Ectodermal cell (in vitro differentiated cells): ENCODE results near the gene MAP4K2. TPM values are rescaled to one million over a fixed set of nuclear protein-coding genes. Genes with fewer than 3 reads are reported as not detected.
"Not testable (repeated sequence)": the region's sequence is repeated elsewhere in the genome, so short reads cannot be mapped to it uniquely, and the experiment has no call there.

Experiments used
- H3K27ac ChIP-seq: 2 replicates; pipeline ENCODE4 v1.7.0; 2013; ENCODE audit warnings: mild to moderate bottlenecking, low read depth, low read length; ENCODE audit not compliant: insufficient read depth, poor library complexity, severe bottlenecking
- H3K27me3 ChIP-seq: 2 replicates; pipeline ENCODE4 v1.7.0; 2013; ENCODE audit warnings: mild to moderate bottlenecking, low read length; ENCODE audit not compliant: insufficient read depth, control insufficient read depth, poor library complexity, severe bottlenecking
- H3K36me3 ChIP-seq: one replicate; pipeline ENCODE4 v1.7.0; 2013; ENCODE audit warnings: low read length; ENCODE audit not compliant: control insufficient read depth, insufficient read depth
- H3K4me1 ChIP-seq: one replicate; pipeline ENCODE4 v1.7.0; 2013; ENCODE audit warnings: low read length; ENCODE audit not compliant: control insufficient read depth, insufficient read depth
- H3K4me3 ChIP-seq: 2 replicates; pipeline ENCODE4 v1.7.0; 2013; ENCODE audit warnings: low read depth, low read length, control low read depth; ENCODE audit not compliant: insufficient read depth
- H3K9me3 ChIP-seq: 2 replicates; pipeline ENCODE4 v1.7.0; 2013; ENCODE audit warnings: mild to moderate bottlenecking, low read length, moderate library complexity; ENCODE audit not compliant: control insufficient read depth
- WGBS, 2 experiments: methylation state at CpG; one replicate each; pipeline ENCODE4 v1.1.7; 2013; ENCODE audit warnings: missing lambda C conversion rate in 2 of 2; 5-methylcytosine and 5-hydroxymethylcytosine counted together
- polyA plus RNA-seq, 4 experiments: library from polyadenylated mRNA; stranded (reverse); fragments of 50-300 nt; gene quantifications; one replicate each; pipeline ENCODE4 v1.2.3, GENCODE V29; 2013

Gene MAP4K2
- polyA plus RNA-seq (2013, experiment 1 of 4): 26.9 TPM
- polyA plus RNA-seq (2013, experiment 2 of 4): 23.3 TPM
- 20.6 TPM for polyA plus RNA-seq (2013, experiment 3 of 4)
- 21.6 TPM for polyA plus RNA-seq (2013, experiment 4 of 4)

DNA sequence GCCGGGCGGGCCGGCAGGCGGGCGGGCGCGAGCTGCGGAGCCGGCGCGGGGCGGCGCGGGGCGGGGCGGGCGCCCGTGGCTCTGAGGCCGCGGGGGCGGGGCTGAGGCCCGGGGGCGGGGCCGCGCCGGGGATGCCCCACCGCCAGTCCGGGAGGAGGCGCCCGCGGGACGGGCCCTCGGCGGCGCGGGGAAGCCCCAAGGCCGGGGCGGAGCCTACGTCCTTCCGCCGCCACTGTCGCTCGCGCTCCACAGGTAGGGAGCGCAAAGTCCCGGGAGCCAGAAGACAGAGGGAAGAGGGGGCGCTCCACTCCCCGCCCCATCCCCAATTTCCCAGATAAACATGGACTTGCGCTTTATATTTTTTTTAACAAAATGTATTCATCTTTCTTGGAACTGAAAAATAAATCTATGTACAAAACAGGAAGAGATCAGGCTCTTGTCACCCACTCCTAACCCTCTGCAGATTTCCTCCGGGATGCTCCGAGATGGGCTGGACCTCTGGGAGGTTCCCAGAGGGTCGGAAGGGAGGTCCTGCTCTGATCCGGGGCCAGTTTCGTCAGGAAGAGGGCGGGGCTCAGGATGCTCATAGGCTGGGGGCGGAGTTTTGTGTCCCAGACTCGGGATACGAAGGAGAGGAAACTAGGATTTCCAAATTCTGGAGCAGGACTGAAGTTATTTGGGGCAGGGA is at the start of gene MAP4K2:
Gene MAP4K2, minus strand, starts transcription at position 57 of the 688 bp plus-strand sequence. CDS start 65 bp downstream, outside the sequence.
- H3K27ac ChIP-seq: peak within 1 kb of the TSS; percentile 80
- H3K27me3 ChIP-seq: no peaks in the 10 kb centered on the region
- H3K36me3 ChIP-seq: peaks cover 14% of the 10 kb centered on the region
- H3K9me3 ChIP-seq: no peaks in the 10 kb centered on the region
- peak within 1 kb of the TSS; percentile 62 for H3K4me3 ChIP-seq
- 0 to 1% methylated on average over 56 of the region's 58 CpGs for WGBS, 2 experiments
- peaks cover 5% of the 10 kb centered on the region for H3K4me1 ChIP-seq

DNA sequence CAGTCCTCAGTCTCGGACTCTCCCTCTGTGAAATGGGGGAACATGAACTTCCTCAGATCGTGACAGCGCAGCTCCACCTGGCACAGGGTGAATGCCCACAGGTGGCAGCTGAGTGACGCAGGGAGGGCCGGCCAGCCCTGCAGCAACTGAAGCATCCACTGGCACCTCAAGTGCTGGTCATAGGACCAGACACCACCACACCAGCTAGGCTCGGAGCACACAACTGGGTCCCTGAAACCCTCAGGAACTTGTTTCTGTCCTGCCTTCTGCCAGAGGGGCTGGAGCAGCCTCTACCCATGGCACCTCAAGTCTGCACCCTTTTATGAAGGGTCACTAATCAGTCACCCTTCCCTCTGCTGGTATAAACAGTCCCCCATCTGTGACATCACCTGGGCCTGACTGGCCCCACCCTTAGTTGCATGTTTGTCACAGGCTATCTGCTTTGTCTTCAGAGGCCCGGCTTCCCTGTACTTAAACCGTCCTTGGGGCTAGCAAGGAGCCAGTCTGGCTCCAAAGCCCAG is 48.9 kb upstream of the MAP4K2 start:
- H3K9me3 ChIP-seq: no peaks in the 10 kb centered on the region
- H3K4me3 ChIP-seq: no peak overlapping the region
- no peak overlapping the region for H3K27ac ChIP-seq
- peaks cover 4% of the 10 kb centered on the region for H3K4me1 ChIP-seq
- H3K27me3 ChIP-seq: no peaks in the 10 kb centered on the region
- peaks cover 8% of the 10 kb centered on the region for H3K36me3 ChIP-seq
- 94% methylated on average over 8 of the region's 8 CpGs for WGBS, 2 experiments

DNA sequence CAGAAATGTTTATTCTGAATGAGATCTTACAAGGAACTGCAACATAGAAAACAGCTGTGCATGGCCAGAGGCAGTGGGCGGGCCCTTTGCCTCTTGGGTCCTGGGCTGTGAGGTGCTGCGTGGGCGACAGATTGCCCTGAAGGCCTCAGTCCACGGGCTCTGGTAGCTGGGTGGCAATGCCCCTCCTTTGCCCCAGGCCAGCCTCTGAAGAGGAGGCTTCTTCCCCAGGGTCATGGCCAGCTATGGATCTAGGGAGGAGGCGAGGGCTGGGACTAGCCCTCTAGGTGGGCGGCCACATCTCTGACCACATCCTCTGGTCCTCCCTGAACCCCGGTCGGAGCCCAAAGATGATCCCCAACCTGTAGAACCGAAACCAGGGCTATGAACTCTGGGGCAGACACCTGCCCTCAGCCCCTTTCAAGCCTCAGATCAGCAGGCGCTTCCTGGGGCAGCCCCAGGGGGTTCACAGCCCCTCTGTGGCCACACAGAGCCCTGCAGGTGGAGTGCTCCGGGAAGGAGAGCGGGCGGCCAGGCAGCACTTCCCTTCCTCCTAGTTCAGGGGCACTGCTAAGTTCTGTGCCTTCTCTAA is 48.1 kb upstream of the MAP4K2 start:
- no peaks in the 10 kb centered on the region for H3K27me3 ChIP-seq
- H3K4me1 ChIP-seq: peaks cover 4% of the 10 kb centered on the region
- 66 to 71% methylated on average over 13 of the region's 13 CpGs for WGBS, 2 experiments
- H3K27ac ChIP-seq: no peak overlapping the region
- H3K4me3 ChIP-seq: no peak overlapping the region
- peaks cover 8% of the 10 kb centered on the region for H3K36me3 ChIP-seq
- H3K9me3 ChIP-seq: no peaks in the 10 kb centered on the region

DNA sequence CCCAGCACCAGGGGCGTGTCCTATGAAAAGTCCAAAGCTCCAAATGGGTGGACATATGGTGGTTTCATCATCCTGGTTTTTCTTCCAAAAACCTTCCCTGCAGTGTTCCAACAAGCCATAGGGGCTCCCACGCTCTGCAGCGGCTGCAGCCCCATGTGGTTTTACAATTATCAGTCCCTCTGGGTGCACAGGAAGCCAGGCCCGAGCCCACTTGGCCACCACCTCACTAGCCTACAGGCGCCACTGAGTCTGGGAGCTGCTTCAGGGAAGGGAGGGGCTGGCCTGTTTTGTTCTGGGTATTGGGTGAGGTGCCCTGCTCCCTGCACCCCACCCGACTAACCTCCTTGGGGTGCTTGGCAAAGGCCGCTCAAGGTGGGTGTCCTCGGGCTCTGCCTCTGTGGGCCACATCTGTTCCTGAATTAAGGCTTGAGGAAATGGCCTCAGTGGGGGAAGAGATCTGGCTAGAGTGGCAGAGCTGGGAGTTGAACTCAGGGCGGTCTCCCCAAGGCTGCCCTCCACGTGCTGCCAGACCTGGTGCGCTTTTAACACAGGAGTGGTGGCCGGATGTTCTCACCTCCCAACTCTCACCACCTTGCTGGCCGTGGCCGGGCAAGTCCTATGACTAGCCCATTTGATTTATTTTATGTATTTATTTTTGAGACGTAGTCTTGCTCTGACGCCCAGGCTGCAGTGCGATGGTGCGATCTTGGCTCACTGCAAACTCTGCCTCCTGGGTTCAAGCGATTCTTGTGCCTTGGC is 46.8 kb upstream of the MAP4K2 start:
- no peak overlapping the region for H3K4me3 ChIP-seq
- peaks cover under 1% of the 10 kb centered on the region for H3K36me3 ChIP-seq
- H3K27ac ChIP-seq: no peak overlapping the region
- peaks cover 6% of the 10 kb centered on the region for H3K27me3 ChIP-seq
- H3K9me3 ChIP-seq: no peaks in the 10 kb centered on the region
- 92 to 93% methylated on average over 19 of the region's 19 CpGs for WGBS, 2 experiments
- peaks cover 4% of the 10 kb centered on the region for H3K4me1 ChIP-seq

DNA sequence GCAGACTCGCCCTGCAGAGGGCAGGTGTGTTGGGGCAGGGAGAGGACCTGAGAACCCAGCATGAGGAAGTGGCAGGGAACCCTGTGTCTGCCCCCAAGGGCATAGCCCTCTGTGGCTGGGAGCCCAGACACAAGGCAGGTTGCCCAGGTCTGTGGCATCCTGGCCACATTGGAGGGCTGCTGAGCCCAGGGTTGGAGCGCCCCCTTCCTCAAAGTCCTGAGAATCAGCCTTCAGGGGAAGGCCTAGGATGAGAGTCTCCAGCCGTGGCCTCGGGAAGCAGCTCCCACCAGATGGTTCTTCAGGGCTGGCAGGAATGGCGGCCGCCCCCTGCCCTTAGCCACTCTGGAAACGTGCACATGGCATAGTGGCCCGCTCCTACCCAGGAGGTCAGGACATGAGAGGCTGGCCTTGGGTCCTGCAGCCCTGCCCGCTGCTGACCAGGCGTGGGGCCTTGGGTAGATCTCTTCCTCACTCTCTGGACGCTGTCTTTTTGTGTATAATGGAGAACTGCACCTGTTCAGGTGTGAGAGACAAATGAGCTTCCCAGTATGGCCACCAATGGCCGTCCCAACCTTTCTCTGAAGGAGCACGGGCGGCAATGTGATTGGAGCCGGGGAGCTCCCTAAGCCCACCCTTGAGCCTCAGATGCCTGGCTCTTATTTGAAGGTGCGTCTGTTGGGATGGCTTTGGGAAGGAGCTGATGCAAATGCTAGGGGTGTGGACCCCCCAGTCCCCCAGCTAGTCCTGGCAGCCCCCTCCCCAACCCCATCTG is 46.0 kb upstream of the MAP4K2 start:
- Histone ChIP-seq H3K9me3 (no peaks in the 10 kb centered on the region), H3K27me3 (peaks cover 14% of the 10 kb centered on the region), H3K4me1 (peaks cover 5% of the 10 kb centered on the region), H3K27ac (no peak overlapping the region), H3K36me3 (no peaks in the 10 kb centered on the region), H3K4me3 (no peak overlapping the region)
- 82 to 84% methylated on average over 16 of the region's 16 CpGs for WGBS, 2 experiments

DNA sequence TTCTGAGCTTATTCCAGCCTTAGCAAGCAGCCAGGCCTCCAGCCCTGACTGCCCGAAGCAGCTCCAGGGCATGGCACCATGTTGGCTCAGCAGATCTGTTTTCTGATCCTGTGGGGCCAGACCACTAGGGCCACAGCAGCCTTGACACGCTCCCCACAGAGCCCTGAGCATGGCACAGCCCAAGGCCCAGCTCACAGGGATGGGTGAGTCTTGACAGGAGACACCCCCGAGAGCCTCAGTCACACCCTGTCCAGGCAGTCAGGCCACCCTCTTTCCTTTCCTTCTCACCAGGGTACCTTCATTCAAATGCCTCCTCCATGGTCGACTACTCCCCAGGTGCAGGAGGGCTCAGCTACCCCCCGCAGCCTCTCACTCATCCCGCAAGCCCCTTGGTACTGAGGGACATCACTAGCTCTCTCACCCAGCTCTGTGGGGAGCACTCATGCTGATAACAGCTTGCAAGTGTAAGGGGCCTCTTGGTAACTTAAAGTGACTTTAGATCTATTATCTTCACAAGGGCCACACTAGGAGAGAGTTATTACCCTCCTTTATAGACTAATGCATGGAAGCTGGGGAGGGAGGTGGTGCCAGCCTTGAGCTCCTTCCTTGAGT is 45.3 kb upstream of the MAP4K2 start:
- Histone ChIP-seq H3K4me1 (peaks cover 10% of the 10 kb centered on the region), H3K27ac (no peak overlapping the region), H3K27me3 (peaks cover 21% of the 10 kb centered on the region), H3K4me3 (no peak overlapping the region), H3K9me3 (no peaks in the 10 kb centered on the region), H3K36me3 (no peaks in the 10 kb centered on the region)
- 84 to 88% methylated on average over 6 of the region's 6 CpGs for whole genome bisulfite sequencing, 2 experiments

DNA sequence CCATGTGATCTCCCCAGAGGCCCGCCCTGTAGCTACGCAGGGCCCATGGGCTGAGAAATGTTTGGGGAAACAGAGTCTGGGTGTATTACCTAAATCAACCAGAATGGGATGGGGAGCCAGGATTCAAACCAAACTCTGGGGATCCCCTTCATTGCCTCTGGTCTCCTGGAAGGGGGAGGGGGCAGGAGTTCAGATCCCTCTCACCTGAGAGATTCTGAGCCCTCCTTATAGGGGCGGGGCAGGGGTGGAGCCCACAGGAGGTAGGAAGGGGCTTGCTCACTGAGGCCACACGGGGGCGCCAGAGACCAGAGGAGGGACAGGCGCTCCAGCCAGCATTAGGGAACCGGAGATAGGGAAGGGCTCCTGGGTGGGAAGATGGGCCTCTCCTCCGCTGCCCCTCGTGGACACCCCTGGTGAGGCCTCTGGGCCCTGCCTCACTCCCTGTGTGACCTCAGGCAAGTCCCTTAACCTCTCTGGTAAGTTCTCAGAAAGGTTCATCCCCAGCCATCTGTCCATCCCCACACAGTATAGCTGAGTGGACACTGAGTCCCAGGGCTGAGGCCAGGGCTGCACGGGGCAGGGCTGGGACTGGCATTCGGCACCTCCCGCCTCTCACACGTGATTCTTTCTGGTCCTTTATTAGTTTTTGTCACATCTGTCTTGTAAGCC is 44.1 kb upstream of the MAP4K2 start:
- Histone ChIP-seq H3K4me3 (no peak overlapping the region), H3K36me3 (no peaks in the 10 kb centered on the region), H3K27me3 (peaks cover 22% of the 10 kb centered on the region), H3K9me3 (no peaks in the 10 kb centered on the region), H3K27ac (no peak overlapping the region), H3K4me1 (peaks cover 22% of the 10 kb centered on the region)
- WGBS, 2 experiments: 41% methylated on average over 13 of the region's 13 CpGs

DNA sequence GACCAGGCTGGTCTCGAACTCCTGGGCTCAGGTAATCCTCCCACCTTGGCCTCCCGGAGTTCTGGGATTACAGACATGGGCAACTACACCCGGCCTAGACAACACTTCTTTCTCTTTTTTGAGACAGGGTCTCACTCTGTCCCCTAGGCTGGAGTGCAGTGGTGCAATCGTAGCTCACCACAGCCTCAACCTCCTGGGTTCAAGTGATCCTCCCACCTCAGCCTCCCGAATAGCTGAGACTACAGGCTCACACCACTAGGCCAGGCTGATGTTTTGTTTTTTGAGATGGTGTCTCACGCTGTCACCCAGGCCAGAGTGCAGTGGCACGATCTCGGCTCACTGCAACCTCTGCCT is 42.7 kb upstream of the MAP4K2 start:
- H3K9me3 ChIP-seq, H3K4me3 ChIP-seq, H3K36me3 ChIP-seq, H3K27ac ChIP-seq: not testable (repeated sequence)
- Histone ChIP-seq H3K27me3 (peaks cover 22% of the 10 kb centered on the region), H3K4me1 (peaks cover 22% of the 10 kb centered on the region)
- 87 to 90% methylated on average over 8 of the region's 8 CpGs for WGBS, 2 experiments

DNA sequence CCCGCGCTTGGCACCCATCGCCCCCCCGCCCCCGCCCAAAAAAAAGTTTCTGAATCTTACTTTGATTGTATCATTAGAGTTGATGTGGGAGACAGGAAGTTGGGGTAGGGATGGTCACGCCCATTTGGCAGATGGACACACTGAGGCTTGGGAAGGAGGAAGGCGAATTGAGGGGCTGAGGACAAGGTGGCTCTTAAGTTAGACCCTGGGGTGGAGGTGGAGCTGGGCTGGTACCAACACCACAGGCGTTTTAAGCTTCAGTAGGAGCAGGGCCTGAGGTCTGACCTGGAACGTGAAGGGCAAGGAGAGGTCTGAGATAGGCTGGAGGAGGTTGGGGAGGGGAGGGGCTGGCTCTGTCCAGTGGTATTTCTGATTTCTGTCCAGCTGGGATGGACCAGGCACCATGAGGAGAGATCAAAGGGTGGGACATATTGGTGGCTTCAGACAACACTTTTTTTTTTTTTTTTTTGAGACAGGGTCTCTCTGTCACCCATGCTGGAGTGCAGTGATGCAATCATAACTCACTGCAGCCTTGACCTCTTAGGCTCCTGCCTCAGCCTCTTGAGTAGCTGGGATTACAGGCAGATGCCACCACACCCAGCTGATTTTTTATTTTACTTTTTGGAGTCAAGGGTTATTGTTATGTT is 42.2 kb upstream of the MAP4K2 start:
- H3K4me3 ChIP-seq: peak overlapping the region; percentile 57
- no peaks in the 10 kb centered on the region for H3K36me3 ChIP-seq
- H3K4me1 ChIP-seq: peaks cover 22% of the 10 kb centered on the region
- no peaks in the 10 kb centered on the region for H3K9me3 ChIP-seq
- 28 to 30% methylated on average over 9 of the region's 9 CpGs for WGBS, 2 experiments
- H3K27me3 ChIP-seq: peaks cover 22% of the 10 kb centered on the region
- no peak overlapping the region for H3K27ac ChIP-seq
